Upper lobe of left lung (tissue), 6 donors: ENCODE measurements around the gene CCDC148. TPM values are rescaled to one million over a fixed set of nuclear protein-coding genes. Genes with fewer than 3 reads are reported as not detected.

Experiments used
- ATAC-seq, 2 donors: fragments of 200-7000 bp; cut with Tn5 transposase; one replicate each; pipeline ENCODE4 v1.9.1; 2022; ENCODE audit warnings: mild to moderate bottlenecking in 2 of 2, moderate library complexity in 2 of 2; ENCODE audit not compliant: low FRiP score in 2 of 2
- DNase-seq, 2 donors: peaks; one replicate each; pipeline ENCODE4 v3.0.0-alpha.2; 2019 to 2020
- H3K27ac ChIP-seq, 4 donors: fragments of 200-600 bp; sonication (generic); one replicate each; pipeline ENCODE4 v1.5.1; 2016 to 2019
- H3K27me3 ChIP-seq, 4 donors: fragments of 200-600 bp; sonication (generic); one replicate each; pipeline ENCODE4 v1.5.1; 2017 to 2019
- H3K36me3 ChIP-seq, 4 donors: fragments of 200-600 bp; sonication (generic); one replicate each; pipeline ENCODE4 v1.5.1; 2016 to 2019
- H3K4me1 ChIP-seq, 4 donors: fragments of 200-600 bp; sonication (generic); one replicate each; pipeline ENCODE4 v1.5.1; 2018 to 2019
- H3K4me3 ChIP-seq, 4 donors: fragments of 200-600 bp; sonication (generic); one replicate each; pipeline ENCODE4 v1.5.1; 2017 to 2019; ENCODE audit warnings: mild to moderate bottlenecking in 2 of 4, moderate library complexity in 1 of 4
- H3K9me3 ChIP-seq, 4 donors: fragments of 200-600 bp; sonication (generic); one replicate each; pipeline ENCODE4 v1.5.1; 2018 to 2019
- EP300 ChIP-seq, 4 donors: sonication (generic); formaldehyde crosslinking; IDR thresholded peaks; one replicate each; pipeline ENCODE4 v1.5.1; 2017; ENCODE audit warnings: antibody characterized with exemption in 4 of 4, control low read depth in 2 of 4
- POLR2A ChIP-seq, 4 donors: fragments of 450-650 bp; IDR thresholded peaks; one replicate each; pipeline ENCODE4 v1.5.1; 2016 to 2017; ENCODE audit warnings: antibody characterized with exemption in 4 of 4, mild to moderate bottlenecking in 2 of 4
- POLR2AphosphoS5 ChIP-seq, 2 donors: sonication (generic); formaldehyde crosslinking; IDR thresholded peaks; one replicate each; pipeline ENCODE4 v1.5.1; 2017; ENCODE audit warnings: antibody characterized with exemption in 2 of 2
- WGBS, 2 donors: methylation state at CpG; one replicate each; pipeline ENCODE4 v1.1.5; 2017 to 2018; 5-methylcytosine and 5-hydroxymethylcytosine counted together
- total RNA-seq, 6 donors: library from RNA; depleted of rRNA in 4 of 6; stranded (reverse); fragments of >200 nt in 4 of 6; gene quantifications; one replicate each; pipeline versions ENCODE4 v1.1.0 to v1.2.1, GENCODE V29; 2016 to 2021
- TF ChIP-seq, protein P1 (sequence below), 6 experiments: fragments of 450-650 bp in 4 of 6; fragments of 200-600 bp in 2 of 6; sonication (generic) in 2 of 6; IDR thresholded peaks; one replicate each; pipeline ENCODE4 v1.5.1; 2016 to 2019; ENCODE audit warnings: antibody characterized with exemption in 6 of 6
- donor health status: DM: no; HTN: no; CAD: no; lungs with moderate emphysema.
- donor health status: DM: no; HTN: yes; CAD: no; lungs with severe emphysema.

The CCDC148 gene
- total RNA-seq, 6 donors from 2014 or later, result 0.69 to 4.2 (median 1.9) TPM

DNA sequence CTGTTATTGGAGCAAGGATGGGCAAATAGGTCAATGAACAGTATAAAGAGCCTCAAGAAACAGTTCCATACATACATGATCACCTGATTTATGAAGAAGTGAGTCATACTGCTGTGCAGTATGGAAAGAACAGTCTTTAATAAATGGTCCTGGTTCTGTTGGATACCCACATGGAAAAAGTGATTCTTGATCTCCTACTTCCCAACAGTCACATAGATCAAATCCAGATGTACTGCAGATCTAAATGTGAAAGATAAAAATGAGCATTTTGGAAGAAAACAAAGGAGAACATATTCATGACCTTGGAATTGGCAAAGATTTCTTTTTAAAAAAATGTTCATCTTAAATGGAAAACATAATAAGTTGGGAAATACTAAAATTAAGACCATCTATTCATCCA is 75.8 kb downstream of the CCDC148 start:
- Histone ChIP-seq H3K27ac (no peak overlapping the region), H3K36me3 (no peaks in the 10 kb centered on the region), H3K27me3 (no peaks in the 10 kb centered on the region), H3K9me3 (no peaks in the 10 kb centered on the region), H3K4me3 (no peak overlapping the region), H3K4me1 (no peaks in the 10 kb centered on the region)
- TF ChIP-seq, protein P1, sequence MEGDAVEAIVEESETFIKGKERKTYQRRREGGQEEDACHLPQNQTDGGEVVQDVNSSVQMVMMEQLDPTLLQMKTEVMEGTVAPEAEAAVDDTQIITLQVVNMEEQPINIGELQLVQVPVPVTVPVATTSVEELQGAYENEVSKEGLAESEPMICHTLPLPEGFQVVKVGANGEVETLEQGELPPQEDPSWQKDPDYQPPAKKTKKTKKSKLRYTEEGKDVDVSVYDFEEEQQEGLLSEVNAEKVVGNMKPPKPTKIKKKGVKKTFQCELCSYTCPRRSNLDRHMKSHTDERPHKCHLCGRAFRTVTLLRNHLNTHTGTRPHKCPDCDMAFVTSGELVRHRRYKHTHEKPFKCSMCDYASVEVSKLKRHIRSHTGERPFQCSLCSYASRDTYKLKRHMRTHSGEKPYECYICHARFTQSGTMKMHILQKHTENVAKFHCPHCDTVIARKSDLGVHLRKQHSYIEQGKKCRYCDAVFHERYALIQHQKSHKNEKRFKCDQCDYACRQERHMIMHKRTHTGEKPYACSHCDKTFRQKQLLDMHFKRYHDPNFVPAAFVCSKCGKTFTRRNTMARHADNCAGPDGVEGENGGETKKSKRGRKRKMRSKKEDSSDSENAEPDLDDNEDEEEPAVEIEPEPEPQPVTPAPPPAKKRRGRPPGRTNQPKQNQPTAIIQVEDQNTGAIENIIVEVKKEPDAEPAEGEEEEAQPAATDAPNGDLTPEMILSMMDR (IDR thresholded peaks at IDR 0.05), result no peak
- TF ChIP-seq POLR2AphosphoS5 (IDR thresholded peaks at IDR 0.05) (no peak), POLR2A (IDR thresholded peaks at IDR 0.05) (no peak), EP300 (IDR thresholded peaks at IDR 0.05) (no peak)
- no peak for ATAC-seq
- no peak for DNase-seq

DNA sequence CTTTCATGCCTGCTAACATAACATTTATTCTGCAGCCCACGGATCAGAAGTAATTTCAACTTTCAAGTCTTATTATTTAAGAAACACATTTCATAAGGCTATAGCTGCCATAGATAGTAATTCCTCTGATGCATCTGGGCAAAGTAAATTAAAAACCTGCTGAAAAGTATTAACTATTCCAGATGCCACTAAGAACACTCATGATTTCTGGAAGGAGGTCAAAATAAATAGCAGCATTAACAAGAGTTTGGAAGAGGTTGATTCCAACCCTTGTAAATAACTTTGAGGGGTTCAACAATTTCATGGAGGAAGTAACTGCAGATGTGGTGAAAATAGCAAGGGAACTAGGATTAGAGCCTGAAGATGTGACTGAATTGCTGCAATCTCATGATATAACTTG is 77.6 kb downstream of the CCDC148 start:
- no peak for TF ChIP-seq POLR2A (IDR thresholded peaks at IDR 0.05)
- no peak for TF ChIP-seq EP300 (IDR thresholded peaks at IDR 0.05)
- TF ChIP-seq, protein P1 (IDR thresholded peaks at IDR 0.05), result no peak
- no peak for TF ChIP-seq POLR2AphosphoS5 (IDR thresholded peaks at IDR 0.05)
- ATAC-seq (no peak), DNase-seq (no peak)
- no peaks in the 10 kb centered on the region for H3K36me3 ChIP-seq
- H3K27ac ChIP-seq, result no peak overlapping the region
- H3K4me3 ChIP-seq, result no peak overlapping the region
- H3K4me1 ChIP-seq, result no peaks in the 10 kb centered on the region
- 86 to 87% methylated on average over 1 of the region's 1 CpG for WGBS, 2 donors
- H3K9me3 ChIP-seq, result no peaks in the 10 kb centered on the region
- H3K27me3 ChIP-seq, result no peaks in the 10 kb centered on the region

DNA sequence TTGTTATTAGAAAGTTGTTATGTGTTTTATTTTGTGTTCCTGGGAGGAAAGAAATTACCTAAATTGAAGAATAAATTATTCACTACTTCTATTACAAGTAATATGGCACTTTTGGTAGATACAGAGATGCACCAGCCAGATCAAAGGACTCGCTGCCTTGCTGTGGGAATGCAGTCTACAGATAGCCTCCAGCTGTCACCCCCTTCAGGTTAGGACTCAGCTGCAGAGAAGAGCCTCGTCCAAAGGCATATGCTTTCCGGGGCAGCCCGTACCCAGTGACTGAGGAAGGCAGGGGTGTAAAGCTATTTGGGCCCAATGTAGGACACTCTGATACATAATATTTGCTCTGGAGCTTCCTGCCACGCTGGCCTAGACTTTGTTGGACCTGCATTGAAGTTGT is 90.2 kb downstream of the CCDC148 start:
- ATAC-seq, result no peak
- Histone ChIP-seq H3K4me1 (no peaks in the 10 kb centered on the region), H3K36me3 (no peaks in the 10 kb centered on the region), H3K27me3 (no peaks in the 10 kb centered on the region), H3K4me3 (no peak overlapping the region), H3K9me3 (peaks cover 0 to 5% (median 0%) of the 10 kb centered on the region in 4 donors), H3K27ac (no peak overlapping the region)
- DNase-seq, result no peak
- no peak for TF ChIP-seq POLR2A (IDR thresholded peaks at IDR 0.05)
- TF ChIP-seq EP300 (IDR thresholded peaks at IDR 0.05), result no peak
- TF ChIP-seq POLR2AphosphoS5 (IDR thresholded peaks at IDR 0.05), result no peak
- TF ChIP-seq, protein P1 (IDR thresholded peaks at IDR 0.05), result no peak
- 81 to 89% methylated on average over 5 of the region's 5 CpGs for WGBS, 2 donors

DNA sequence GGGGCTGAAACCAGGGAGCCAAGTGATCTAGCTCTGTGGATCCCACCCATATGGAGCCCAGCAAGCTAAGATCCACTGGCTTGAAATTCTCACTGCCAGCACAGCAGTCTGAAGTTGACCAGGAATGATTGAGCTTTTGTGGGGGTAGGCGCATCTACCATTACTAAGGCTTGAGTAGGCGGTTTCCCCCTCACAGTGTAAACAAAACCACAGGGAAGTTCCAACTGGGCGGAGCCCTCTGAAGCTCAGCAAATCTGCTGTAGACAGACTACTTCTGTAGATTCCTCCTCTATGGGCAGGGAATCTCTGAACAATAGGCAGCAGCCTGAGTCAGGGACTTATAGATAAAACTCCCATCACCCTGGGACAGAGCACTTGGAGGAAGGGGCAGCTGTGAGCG is 96.7 kb downstream of the CCDC148 start:
- Histone ChIP-seq H3K36me3 (no peaks in the 10 kb centered on the region), H3K4me1 (no peaks in the 10 kb centered on the region), H3K4me3 (no peak overlapping the region), H3K9me3 (peaks cover 0 to 5% (median 0%) of the 10 kb centered on the region in 4 donors), H3K27ac (no peak overlapping the region), H3K27me3 (no peaks in the 10 kb centered on the region)
- WGBS, 2 donors, result 72 to 86% methylated on average over 1 to 4 of the region's 4 CpGs
- TF ChIP-seq POLR2AphosphoS5 (IDR thresholded peaks at IDR 0.05) (no peak), EP300 (IDR thresholded peaks at IDR 0.05) (no peak), POLR2A (IDR thresholded peaks at IDR 0.05) (no peak)
- TF ChIP-seq, protein P1 (IDR thresholded peaks at IDR 0.05), result no peak
- ATAC-seq (no peak), DNase-seq (no peak)

DNA sequence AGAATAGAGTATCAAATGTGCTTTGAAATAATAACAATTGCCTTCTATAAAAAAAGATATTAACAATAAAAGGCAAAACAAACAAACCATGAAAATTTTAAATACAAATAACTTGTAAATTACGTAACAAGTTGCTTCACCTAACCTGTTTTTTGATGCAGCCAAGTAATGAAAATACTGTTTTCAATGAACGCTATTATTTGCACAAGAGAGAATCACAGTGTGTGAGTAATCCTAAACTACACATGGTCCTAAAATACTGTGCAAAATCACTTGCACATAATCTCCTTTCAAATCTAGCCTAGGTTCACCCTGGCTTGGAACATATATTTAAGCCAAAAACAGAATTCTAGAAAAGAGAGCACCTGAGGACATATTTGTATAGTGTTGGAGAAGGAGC is 98.9 kb downstream of the CCDC148 start:
- 89 to 92% methylated on average over 2 of the region's 2 CpGs for WGBS, 2 donors
- no peak for ATAC-seq
- DNase-seq, result no peak

More for the DNA sequence above, 98.9 kb downstream of the CCDC148 start:
- Histone ChIP-seq H3K27ac (no peak overlapping the region), H3K36me3 (no peaks in the 10 kb centered on the region), H3K4me3 (no peak overlapping the region), H3K4me1 (no peaks in the 10 kb centered on the region), H3K27me3 (no peaks in the 10 kb centered on the region), H3K9me3 (no peaks in the 10 kb centered on the region)
- TF ChIP-seq POLR2AphosphoS5 (IDR thresholded peaks at IDR 0.05) (no peak), POLR2A (IDR thresholded peaks at IDR 0.05) (no peak), EP300 (IDR thresholded peaks at IDR 0.05) (no peak)
- TF ChIP-seq, protein P1 (IDR thresholded peaks at IDR 0.05), result no peak
